Muscle of leg (tissue), 16 donors: ENCODE data around the gene SOBP. TPM values are rescaled to one million over a fixed set of nuclear protein-coding genes. Genes with fewer than 3 reads are reported as not detected.

Source experiments
- DNase-seq: peaks from one replicate; pipeline ENCODE4 v3.0.0; 2013
- H3K27ac ChIP-seq: one replicate; pipeline ENCODE4 v1.5.1; 2013; ENCODE audit warnings: mild to moderate bottlenecking, low read length, control low read depth
- H3K27me3 ChIP-seq: one replicate; pipeline ENCODE4 v1.6.1; 2013; ENCODE audit warnings: low read length; ENCODE audit not compliant: control insufficient read depth, insufficient read depth
- H3K36me3 ChIP-seq: one replicate; pipeline ENCODE4 v1.6.1; 2013; ENCODE audit warnings: low read length; ENCODE audit not compliant: control insufficient read depth, insufficient read depth
- H3K4me1 ChIP-seq: one replicate; pipeline ENCODE4 v1.6.1; 2013; ENCODE audit warnings: low read length; ENCODE audit not compliant: control insufficient read depth, insufficient read depth
- H3K4me3 ChIP-seq: one replicate; pipeline ENCODE4 v1.5.1; 2013; ENCODE audit warnings: low read length, control low read depth
- H3K9me3 ChIP-seq: replicated peaks from 2 replicates; pipeline ENCODE4 v1.6.1; 2013; ENCODE audit warnings: low read depth, low read length; ENCODE audit not compliant: control insufficient read depth
- WGBS: methylation state at CpG from one replicate; pipeline ENCODE4 v1.1.5; 2013; ENCODE audit warnings: missing lambda C conversion rate; ENCODE audit not compliant: insufficient coverage; 5-methylcytosine and 5-hydroxymethylcytosine counted together
- long read RNA-seq, 11 donors: transcript quantifications; one replicate each; lab custom pipeline, GENCODE V29; 2026
- polyA plus RNA-seq, 8 donors: library from polyadenylated mRNA; unstranded; fragments of 120-200 nt; gene quantifications; one replicate each; pipeline versions ENCODE4 v1.2.1 to v1.2.3, GENCODE V29; 2013; ENCODE audit warnings: inconsistent platforms in 1 of 8, low replicate concordance in 1 of 8; ENCODE audit not compliant: insufficient read length in 8 of 8, insufficient read depth in 1 of 8
- total RNA-seq: library from RNA; stranded (reverse); fragments of 120-200 nt; gene quantifications from one replicate; pipeline ENCODE4 v1.2.4, GENCODE V29; 2013

Gene SOBP
- total RNA-seq (13.6 TPM), polyA plus RNA-seq (10 to 100 TPM; 14.0 to 17.6 (median 16.3) TPM)
- long read RNA-seq, donor 1 = 0 reads
- long read RNA-seq, donor 2 = 0 reads
- long read RNA-seq, donor 3, full-length matches to known transcripts = 1 of 1 reads
- long read RNA-seq, donor 3, partial matches to known transcripts = 0 of 1 reads
- long read RNA-seq, donor 3, other reads (novel, unspliced or antisense) = 0 of 1 reads
- long read RNA-seq, donor 4, partial matches to known transcripts = 32 of 32 reads
- long read RNA-seq, donor 4, other reads (novel, unspliced or antisense) = 0 of 32 reads
- long read RNA-seq, donor 5, full-length matches to known transcripts = 3 of 96 reads
- long read RNA-seq, donor 5, partial matches to known transcripts = 93 of 96 reads
- long read RNA-seq, donor 5, other reads (novel, unspliced or antisense) = 0 of 96 reads
- long read RNA-seq, donor 6, full-length matches to known transcripts = 2 of 73 reads
- long read RNA-seq, donor 6, partial matches to known transcripts = 71 of 73 reads
- long read RNA-seq, donor 6, other reads (novel, unspliced or antisense) = 0 of 73 reads
- long read RNA-seq, donor 7, full-length matches to known transcripts = 2 of 73 reads
- long read RNA-seq, donor 7, partial matches to known transcripts = 71 of 73 reads
- long read RNA-seq, donor 7, other reads (novel, unspliced or antisense) = 0 of 73 reads
- long read RNA-seq, donor 8, partial matches to known transcripts = 6 of 6 reads
- long read RNA-seq, donor 8, other reads (novel, unspliced or antisense) = 0 of 6 reads
- long read RNA-seq, donor 9, partial matches to known transcripts = 55 of 55 reads
- long read RNA-seq, donor 9, other reads (novel, unspliced or antisense) = 0 of 55 reads
- long read RNA-seq, donor 10, full-length matches to known transcripts = 1 of 104 reads
- long read RNA-seq, donor 10, partial matches to known transcripts = 103 of 104 reads
- long read RNA-seq, donor 10, other reads (novel, unspliced or antisense) = 0 of 104 reads
- long read RNA-seq, donor 11 = 0 reads

- peaks cover 26% of the 10 kb centered on the region for H3K4me1 ChIP-seq
- H3K9me3 ChIP-seq = no peaks in the 10 kb centered on the region
- H3K27me3 ChIP-seq = peaks cover 12% of the 10 kb centered on the region
- peak within 1 kb of the TSS; percentile 93 for H3K27ac ChIP-seq
- no peaks in the 10 kb centered on the region for H3K36me3 ChIP-seq
- WGBS = under 1% methylated on average over 85 of the region's 130 CpGs
- DNase-seq = peak; percentile 96
- H3K4me3 ChIP-seq = peak within 1 kb of the TSS; percentile 82
These were observed at the start of gene SOBP for GRCh38 chr6:107489636-107490565. Gene SOBP (plus strand): TSS chr6:107490117. CDS start chr6:107490617, 500 bp downstream.

GRCh38 chr6:107440936-107441335, 49.0 kb upstream of the SOBP start:
- Histone ChIP-seq H3K36me3 (peaks cover 2% of the 10 kb centered on the region), H3K9me3 (no peaks in the 10 kb centered on the region), H3K27me3 (no peaks in the 10 kb centered on the region), H3K27ac (no peak overlapping the region), H3K4me1 (no peaks in the 10 kb centered on the region), H3K4me3 (no peak overlapping the region)
- DNase-seq = no peak

GRCh38 chr6:107441682-107442081, 48.2 kb upstream of the SOBP start:
- peaks cover 2% of the 10 kb centered on the region for H3K36me3 ChIP-seq
- DNase-seq = no peak
- H3K9me3 ChIP-seq = peaks cover 2% of the 10 kb centered on the region
- H3K4me3 ChIP-seq = no peak overlapping the region
- no peak overlapping the region for H3K27ac ChIP-seq
- H3K27me3 ChIP-seq = no peaks in the 10 kb centered on the region
- 67% methylated on average over 1 of the region's 1 CpG for WGBS
- H3K4me1 ChIP-seq = no peaks in the 10 kb centered on the region

GRCh38 chr6:107442938-107443607, 46.8 kb upstream of the SOBP start:
- H3K27me3 ChIP-seq = no peaks in the 10 kb centered on the region
- no peak overlapping the region for H3K27ac ChIP-seq
- WGBS = 67% methylated on average over 1 of the region's 2 CpGs
- no peak overlapping the region for H3K4me3 ChIP-seq
- no peak for DNase-seq
- H3K36me3 ChIP-seq = peaks cover 2% of the 10 kb centered on the region
- no peaks in the 10 kb centered on the region for H3K4me1 ChIP-seq
- peaks cover 14% of the 10 kb centered on the region for H3K9me3 ChIP-seq

- no peaks in the 10 kb centered on the region for H3K27me3 ChIP-seq
- WGBS = 83% methylated on average over 1 of the region's 7 CpGs
- DNase-seq = no peak
- H3K4me3 ChIP-seq = no peak overlapping the region
- H3K9me3 ChIP-seq = peaks cover 17% of the 10 kb centered on the region
- H3K4me1 ChIP-seq = no peaks in the 10 kb centered on the region
- H3K36me3 ChIP-seq = peaks cover 2% of the 10 kb centered on the region
- H3K27ac ChIP-seq = no peak overlapping the region
These were observed 46.2 kb upstream of the SOBP start for GRCh38 chr6:107443608-107444267.

GRCh38 chr6:107444277-107444676, 45.6 kb upstream of the SOBP start:
- no peak for DNase-seq
- H3K4me1 ChIP-seq = no peaks in the 10 kb centered on the region
- no peaks in the 10 kb centered on the region for H3K27me3 ChIP-seq
- H3K36me3 ChIP-seq = peaks cover 2% of the 10 kb centered on the region
- no peak overlapping the region for H3K4me3 ChIP-seq
- no peak overlapping the region for H3K27ac ChIP-seq
- no CpG with 5 or more reads among the region's 1 CpG for WGBS
- H3K9me3 ChIP-seq = peaks cover 19% of the 10 kb centered on the region

- Histone ChIP-seq H3K36me3 (peaks cover 2% of the 10 kb centered on the region), H3K4me3 (no peak overlapping the region), H3K9me3 (peaks cover 19% of the 10 kb centered on the region), H3K27me3 (no peaks in the 10 kb centered on the region), H3K27ac (no peak overlapping the region), H3K4me1 (no peaks in the 10 kb centered on the region)
- DNase-seq = no peak
- 100% methylated on average over 2 of the region's 2 CpGs for WGBS
These were observed 42.2 kb upstream of the SOBP start for GRCh38 chr6:107447663-107448216.

GRCh38 chr6:107448776-107449175, 41.1 kb upstream of the SOBP start:
- Histone ChIP-seq H3K9me3 (peaks cover 19% of the 10 kb centered on the region), H3K4me3 (no peak overlapping the region), H3K27me3 (no peaks in the 10 kb centered on the region), H3K36me3 (peaks cover 2% of the 10 kb centered on the region), H3K27ac (no peak overlapping the region), H3K4me1 (no peaks in the 10 kb centered on the region)
- no peak for DNase-seq
- WGBS = no CpG with 5 or more reads among the region's 1 CpG
